ENCODE results near the gene PRKCA. TPM values are rescaled to one million over a fixed set of nuclear protein-coding genes. Genes with fewer than 3 reads are reported as not detected.

Gene PRKCA
- total and polyA plus RNA-seq, 12 donors = 1.6 to 27.6 (median 10.5) TPM

DNA sequence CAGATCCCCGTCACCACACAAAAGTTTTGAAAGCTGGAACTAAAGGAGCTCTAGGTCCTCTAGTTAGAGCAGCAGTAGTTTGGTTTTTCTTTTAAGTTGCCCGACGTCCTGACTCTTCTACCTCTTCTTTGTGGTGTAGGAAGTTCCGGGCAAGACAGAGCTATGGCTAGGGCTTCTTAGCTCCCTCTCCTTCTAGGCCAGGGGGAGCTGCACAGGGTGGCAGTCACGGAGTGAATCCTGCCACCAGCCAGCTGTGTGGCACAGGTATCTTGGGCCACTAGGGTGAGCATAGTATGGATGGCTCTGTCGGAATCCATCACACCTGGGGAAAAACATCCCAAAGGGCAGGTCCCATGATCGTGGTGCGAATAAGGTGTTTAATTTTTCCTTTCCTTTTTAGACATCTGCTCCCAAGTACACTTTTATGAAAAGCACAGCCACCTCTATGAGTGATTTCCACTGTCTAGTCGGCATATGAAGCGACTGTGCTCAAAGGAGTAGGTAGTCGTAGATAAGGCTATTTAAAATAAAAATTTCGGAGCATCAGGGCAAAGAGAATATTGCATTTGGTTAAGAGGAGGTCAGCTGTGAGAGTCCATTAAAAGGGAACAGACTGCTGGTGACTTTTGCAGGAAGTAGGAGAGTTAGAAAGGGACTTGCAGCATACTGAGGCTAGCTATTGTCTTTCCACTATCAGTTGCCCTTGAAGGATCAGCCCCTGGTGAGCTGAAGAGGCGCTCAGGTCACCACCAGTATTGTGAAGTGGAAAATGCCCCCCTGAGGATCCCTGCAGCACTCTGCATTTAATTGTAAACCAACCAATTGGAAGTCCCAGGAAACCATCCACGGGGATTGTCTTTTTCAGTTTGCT lies 2.1 kb downstream of the PRKCA start:
- Histone ChIP-seq H3K4me1 (peaks cover 0 to 40% (median 17%) of the 10 kb centered on the region in 9 donors), H3K27ac (peak overlapping the region in 5 of 10 donors; percentile 3 to 87 (median 40)), H3K36me3 (no peaks in the 10 kb centered on the region), H3K27me3 (peaks cover 0 to 18% (median 0%) of the 10 kb centered on the region in 7 donors), H3K9me3 (no peaks in the 10 kb centered on the region), H3K4me3 (peak overlapping the region in 8 of 10 donors; percentile 72 to 97 (median 84))
- intact Hi-C loops (cut with DNase I) = loop anchor here in 2 of 10 donors (5.0 to 10.0 kb wide), 2 partner anchors 238 to 260 kb away; no protein-coding TSS in a partner anchor
- TF ChIP-seq, protein P1, sequence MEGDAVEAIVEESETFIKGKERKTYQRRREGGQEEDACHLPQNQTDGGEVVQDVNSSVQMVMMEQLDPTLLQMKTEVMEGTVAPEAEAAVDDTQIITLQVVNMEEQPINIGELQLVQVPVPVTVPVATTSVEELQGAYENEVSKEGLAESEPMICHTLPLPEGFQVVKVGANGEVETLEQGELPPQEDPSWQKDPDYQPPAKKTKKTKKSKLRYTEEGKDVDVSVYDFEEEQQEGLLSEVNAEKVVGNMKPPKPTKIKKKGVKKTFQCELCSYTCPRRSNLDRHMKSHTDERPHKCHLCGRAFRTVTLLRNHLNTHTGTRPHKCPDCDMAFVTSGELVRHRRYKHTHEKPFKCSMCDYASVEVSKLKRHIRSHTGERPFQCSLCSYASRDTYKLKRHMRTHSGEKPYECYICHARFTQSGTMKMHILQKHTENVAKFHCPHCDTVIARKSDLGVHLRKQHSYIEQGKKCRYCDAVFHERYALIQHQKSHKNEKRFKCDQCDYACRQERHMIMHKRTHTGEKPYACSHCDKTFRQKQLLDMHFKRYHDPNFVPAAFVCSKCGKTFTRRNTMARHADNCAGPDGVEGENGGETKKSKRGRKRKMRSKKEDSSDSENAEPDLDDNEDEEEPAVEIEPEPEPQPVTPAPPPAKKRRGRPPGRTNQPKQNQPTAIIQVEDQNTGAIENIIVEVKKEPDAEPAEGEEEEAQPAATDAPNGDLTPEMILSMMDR (IDR thresholded peaks at IDR 0.05) = no peak
- WGBS, 2 donors = 64 to 65% methylated on average over 14 of the region's 14 CpGs
- ATAC-seq (peak in 1 of 8 donors; percentile 6), DNase-seq (no peak)

DNA sequence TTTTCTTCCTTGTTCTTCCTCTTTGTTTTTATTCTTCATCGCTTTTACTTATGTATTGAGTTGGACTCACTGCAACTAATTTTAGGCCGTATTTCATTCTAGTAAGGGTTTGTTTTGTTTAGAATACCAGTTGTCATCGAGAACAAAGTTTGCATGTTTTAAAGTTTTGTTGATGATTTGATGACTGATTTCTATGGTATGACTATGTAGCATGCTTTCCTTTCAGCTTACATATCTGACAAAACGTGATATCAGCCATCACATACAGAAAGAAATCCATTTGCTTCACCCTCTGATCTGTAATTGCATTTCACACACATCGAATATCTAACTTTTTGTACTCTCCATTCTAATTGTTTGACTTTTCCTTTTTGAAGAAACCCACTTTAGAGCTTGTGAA lies 4.0 kb downstream of the PRKCA start:
- Histone ChIP-seq H3K9me3 (no peaks in the 10 kb centered on the region), H3K4me3 (peak overlapping the region in 1 of 10 donors; percentile 97), H3K4me1 (peaks cover 0 to 33% (median 14%) of the 10 kb centered on the region in 9 donors), H3K36me3 (no peaks in the 10 kb centered on the region), H3K27ac (peak overlapping the region in 2 of 10 donors; percentile 10 to 28), H3K27me3 (peaks cover 0 to 11% (median 0%) of the 10 kb centered on the region in 7 donors)
- ATAC-seq (no peak), DNase-seq (no peak)
- WGBS, 2 donors = 65 to 75% methylated on average over 5 of the region's 5 CpGs
- intact Hi-C loops (cut with DNase I) = loop anchor here in 1 of 10 donors (10.0 kb wide), 1 partner anchor 258 kb away; no protein-coding TSS in a partner anchor
- TF ChIP-seq, protein P1 (IDR thresholded peaks at IDR 0.05) = no peak

- intact Hi-C loops (cut with DNase I) = loop anchor here in 1 of 10 donors (10.0 kb wide), 1 partner anchor 258 kb away; no protein-coding TSS in a partner anchor
- WGBS, 2 donors = 90% methylated on average over 2 of the region's 2 CpGs
- H3K4me3 ChIP-seq = no peak overlapping the region
- peaks cover 0 to 29% (median 11%) of the 10 kb centered on the region in 9 donors for H3K4me1 ChIP-seq
- DNase-seq (no peak), ATAC-seq (no peak)
- no peaks in the 10 kb centered on the region for H3K36me3 ChIP-seq
- H3K27ac ChIP-seq = no peak overlapping the region
- H3K9me3 ChIP-seq = no peaks in the 10 kb centered on the region
- TF ChIP-seq, protein P1 (IDR thresholded peaks at IDR 0.05) = no peak
- peaks cover 0 to 6% (median 0%) of the 10 kb centered on the region in 7 donors for H3K27me3 ChIP-seq
These were observed 4.8 kb downstream of the PRKCA start for GRCh38 chr17:66307257-66307656.

DNA sequence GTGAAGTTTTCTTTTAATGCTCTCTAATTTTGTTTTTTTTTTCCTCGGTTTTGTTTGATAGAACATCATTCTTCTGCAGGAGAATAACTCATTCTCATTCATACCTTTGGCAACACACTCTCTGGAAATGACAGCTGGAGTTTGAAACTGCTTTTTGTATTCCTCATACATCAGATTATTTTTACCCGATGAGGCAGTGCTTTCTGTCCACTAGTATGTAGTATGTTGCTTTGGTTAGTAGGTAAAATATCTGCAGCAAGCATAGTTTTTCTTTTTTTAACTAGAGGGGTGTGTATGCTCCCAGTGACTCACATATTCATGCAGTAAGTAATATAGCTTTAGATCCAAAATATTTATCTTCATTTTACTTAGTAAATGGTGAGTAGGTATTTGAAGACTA lies 6.4 kb downstream of the PRKCA start:
- H3K36me3 ChIP-seq = no peaks in the 10 kb centered on the region
- WGBS, 2 donors = 64 to 79% methylated on average over 2 of the region's 2 CpGs
- no peak overlapping the region for H3K27ac ChIP-seq
- peaks cover 0 to 20% (median 8%) of the 10 kb centered on the region in 9 donors for H3K4me1 ChIP-seq
- intact Hi-C loops (cut with DNase I) = loop anchor here in 1 of 10 donors (10.0 kb wide), 1 partner anchor 256 kb away; no protein-coding TSS in a partner anchor
- ATAC-seq (no peak), DNase-seq (no peak)
- no peak overlapping the region for H3K4me3 ChIP-seq
- H3K27me3 ChIP-seq = no peaks in the 10 kb centered on the region
- TF ChIP-seq, protein P1 (IDR thresholded peaks at IDR 0.05) = no peak
- no peaks in the 10 kb centered on the region for H3K9me3 ChIP-seq

All from heart right ventricle (tissue), 16 donors.